HFFc6 (cell line): ENCODE results near the gene POU2AF1. TPM values are rescaled to one million over a fixed set of nuclear protein-coding genes. Genes with fewer than 3 reads are reported as not detected.

Source experiments
- DNase-seq: peaks from one replicate; pipeline ENCODE4 v3.0.0-alpha.2; 2018
- H3K27ac Mint-ChIP-seq: 2 replicates; pipeline ENCODE4 v1.8.0; 2020; ENCODE audit warnings: mild to moderate bottlenecking, mixed read lengths
- H3K27me3 Mint-ChIP-seq: 2 replicates; pipeline ENCODE4 v1.8.0; 2021; ENCODE audit warnings: mild to moderate bottlenecking, moderate library complexity, mixed read lengths; ENCODE audit not compliant: insufficient read depth
- H3K36me3 Mint-ChIP-seq: 2 replicates; pipeline ENCODE4 v1.8.0; 2021; ENCODE audit warnings: low read depth, mixed read lengths
- H3K4me1 Mint-ChIP-seq: 2 replicates; pipeline ENCODE4 v1.8.0; 2020; ENCODE audit warnings: low read depth, mixed read lengths
- H3K4me3 Mint-ChIP-seq: 2 replicates; pipeline ENCODE4 v1.8.0; 2020; ENCODE audit warnings: mild to moderate bottlenecking, moderate library complexity, mixed read lengths
- H3K9me3 Mint-ChIP-seq: 2 replicates; pipeline ENCODE4 v1.8.0; 2020; ENCODE audit warnings: mild to moderate bottlenecking, mixed read lengths
- total RNA-seq, 6 experiments: library from RNA; stranded (reverse); fragmentation: NEBNext Ultra II Directional; extraction: Animal tissue kit (Norgen Biotek cat#: 25700); gene quantifications; 2 replicates in 1 of 6; 3 replicates in 5 of 6; pipeline ENCODE4 v1.2.3, GENCODE V29; 2021
- TF ChIP-seq, protein P1 (sequence below): fragments of 200-600 bp; sonication (generic); IDR thresholded peaks from 2 replicates; pipeline ENCODE4 v1.5.0; 2021; ENCODE audit warnings: antibody characterized with exemption, mild to moderate bottlenecking

Gene POU2AF1
- total RNA-seq, 6 experiments from 2014 or later: not detected

DNA sequence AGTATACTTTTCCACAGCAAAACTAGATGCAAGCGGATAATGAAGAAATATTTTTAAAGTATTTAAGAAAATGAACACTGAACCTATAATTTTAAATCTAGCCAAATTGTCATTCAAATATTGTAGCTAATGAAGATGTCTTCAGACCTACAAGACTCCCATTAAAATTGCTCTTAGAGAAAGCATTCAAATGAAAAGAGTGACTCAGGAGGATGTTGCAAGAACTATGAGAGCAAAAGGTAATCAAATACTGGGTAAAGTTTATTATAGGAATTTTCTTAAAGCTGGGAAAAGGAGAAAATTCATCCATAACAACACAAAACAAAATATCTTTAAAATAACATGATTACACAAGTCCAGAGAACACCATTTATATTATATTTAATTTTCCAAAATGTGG is 5.4 kb upstream of the POU2AF1 start:
- DNase-seq: no peak

DNA sequence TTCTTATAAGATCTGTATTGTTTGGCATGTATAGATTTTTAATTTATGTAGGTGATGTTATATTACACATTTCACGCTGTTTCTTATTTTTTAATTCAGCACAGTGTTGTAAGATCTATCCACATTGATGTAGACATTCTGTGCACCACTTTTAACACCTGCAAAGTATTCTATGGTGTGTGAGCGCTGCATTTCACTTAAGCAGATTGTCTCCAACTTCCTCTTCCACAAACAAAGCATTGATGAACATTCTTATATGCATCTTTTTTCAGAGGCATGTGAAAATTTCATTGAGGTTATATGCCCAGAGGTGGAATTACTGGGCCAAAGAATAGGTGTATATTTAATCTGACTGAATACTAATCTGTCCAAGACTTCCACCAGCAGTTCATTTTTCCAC is 3.4 kb upstream of the POU2AF1 start:
- DNase-seq: no peak
- no peak overlapping the region for H3K4me3 Mint-ChIP-seq
- no peak overlapping the region for H3K27ac Mint-ChIP-seq
- H3K36me3 Mint-ChIP-seq: no peaks in the 10 kb centered on the region
- H3K4me1 Mint-ChIP-seq: no peaks in the 10 kb centered on the region
- no peaks in the 10 kb centered on the region for H3K9me3 Mint-ChIP-seq
- TF ChIP-seq, protein P1, sequence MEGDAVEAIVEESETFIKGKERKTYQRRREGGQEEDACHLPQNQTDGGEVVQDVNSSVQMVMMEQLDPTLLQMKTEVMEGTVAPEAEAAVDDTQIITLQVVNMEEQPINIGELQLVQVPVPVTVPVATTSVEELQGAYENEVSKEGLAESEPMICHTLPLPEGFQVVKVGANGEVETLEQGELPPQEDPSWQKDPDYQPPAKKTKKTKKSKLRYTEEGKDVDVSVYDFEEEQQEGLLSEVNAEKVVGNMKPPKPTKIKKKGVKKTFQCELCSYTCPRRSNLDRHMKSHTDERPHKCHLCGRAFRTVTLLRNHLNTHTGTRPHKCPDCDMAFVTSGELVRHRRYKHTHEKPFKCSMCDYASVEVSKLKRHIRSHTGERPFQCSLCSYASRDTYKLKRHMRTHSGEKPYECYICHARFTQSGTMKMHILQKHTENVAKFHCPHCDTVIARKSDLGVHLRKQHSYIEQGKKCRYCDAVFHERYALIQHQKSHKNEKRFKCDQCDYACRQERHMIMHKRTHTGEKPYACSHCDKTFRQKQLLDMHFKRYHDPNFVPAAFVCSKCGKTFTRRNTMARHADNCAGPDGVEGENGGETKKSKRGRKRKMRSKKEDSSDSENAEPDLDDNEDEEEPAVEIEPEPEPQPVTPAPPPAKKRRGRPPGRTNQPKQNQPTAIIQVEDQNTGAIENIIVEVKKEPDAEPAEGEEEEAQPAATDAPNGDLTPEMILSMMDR: no peak
- H3K27me3 Mint-ChIP-seq: peaks cover 6% of the 10 kb centered on the region; the same call in 1 of the 2 replicates

More for the DNA sequence above, 5.4 kb upstream of the POU2AF1 start:
- H3K4me3 Mint-ChIP-seq: no peak overlapping the region
- no peak overlapping the region for H3K27ac Mint-ChIP-seq
- H3K27me3 Mint-ChIP-seq: peaks cover 3% of the 10 kb centered on the region
- H3K36me3 Mint-ChIP-seq: no peaks in the 10 kb centered on the region
- no peaks in the 10 kb centered on the region for H3K9me3 Mint-ChIP-seq
- TF ChIP-seq, protein P1: no peak
- no peaks in the 10 kb centered on the region for H3K4me1 Mint-ChIP-seq

DNA sequence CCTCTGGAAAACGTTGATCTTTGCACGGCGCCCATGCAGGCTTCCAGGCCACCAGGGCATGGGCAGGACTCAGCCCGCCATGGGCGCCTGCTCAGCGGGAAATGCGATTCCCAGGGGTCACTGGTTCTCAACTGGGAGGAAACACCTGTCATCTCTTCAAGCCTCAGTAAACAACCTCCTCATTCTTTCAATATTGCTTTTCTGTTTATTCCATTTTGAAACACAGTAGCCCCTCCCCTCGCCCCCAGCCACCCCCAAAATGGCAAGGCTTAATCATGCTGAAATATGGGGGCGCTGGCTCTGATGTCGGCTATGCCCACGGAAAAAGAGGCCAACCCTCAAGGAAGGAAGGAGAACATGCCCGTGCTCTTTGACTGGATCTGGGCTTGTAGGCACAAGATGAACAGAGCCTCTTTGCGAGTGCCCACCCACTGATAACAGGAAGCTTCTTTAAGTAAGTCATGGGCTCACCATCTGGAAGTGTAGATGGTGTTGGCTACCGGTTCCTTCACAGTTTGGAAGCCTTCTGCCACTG is 594 bp upstream of the POU2AF1 start:
- Mint-ChIP-seq H3K4me3 (no peak overlapping the region), H3K27ac (no peak overlapping the region), H3K36me3 (no peaks in the 10 kb centered on the region), H3K9me3 (no peaks in the 10 kb centered on the region), H3K4me1 (no peaks in the 10 kb centered on the region), H3K27me3 (peaks cover 8% of the 10 kb centered on the region; the same call in 1 of the 2 replicates)
- DNase-seq: no peak
- TF ChIP-seq, protein P1: no peak

DNA sequence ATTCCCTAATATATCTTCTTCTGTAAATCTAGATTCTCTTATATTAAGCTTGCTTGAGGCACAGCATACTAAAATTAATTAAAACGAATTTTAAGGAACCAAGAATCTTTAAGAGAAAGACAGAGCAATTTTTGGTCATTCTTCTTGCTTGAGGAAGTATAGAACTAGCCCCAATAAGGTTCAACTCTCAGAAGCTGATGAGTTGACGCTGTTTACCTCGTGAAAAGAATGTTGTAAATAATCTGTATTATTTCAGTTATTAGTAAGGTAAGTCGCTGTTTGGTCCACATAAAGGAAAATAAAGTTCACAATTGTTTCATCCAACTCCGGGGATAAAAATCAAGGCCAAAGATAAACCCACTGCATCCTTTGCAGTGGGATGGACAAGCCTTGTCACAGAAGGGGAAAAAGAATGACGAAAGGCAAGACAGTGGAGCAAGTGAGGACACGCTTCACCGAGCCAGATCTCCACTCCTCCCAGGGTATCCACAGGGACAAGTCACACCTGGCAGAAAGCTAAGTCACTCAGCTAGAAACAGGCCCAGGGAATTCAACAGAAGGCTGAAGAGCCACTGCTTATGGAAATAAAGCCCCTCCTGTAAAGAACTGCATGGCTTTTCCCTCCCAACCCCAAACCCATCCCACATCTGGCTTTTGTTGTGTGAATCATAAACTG is 752 bp downstream of the POU2AF1 start:
- TF ChIP-seq, protein P1: no peak
- Mint-ChIP-seq H3K4me1 (no peaks in the 10 kb centered on the region), H3K9me3 (no peaks in the 10 kb centered on the region), H3K27me3 (peaks cover 8% of the 10 kb centered on the region; the same call in 1 of the 2 replicates), H3K27ac (no peak overlapping the region), H3K4me3 (no peak overlapping the region), H3K36me3 (no peaks in the 10 kb centered on the region)
- DNase-seq: no peak

DNA sequence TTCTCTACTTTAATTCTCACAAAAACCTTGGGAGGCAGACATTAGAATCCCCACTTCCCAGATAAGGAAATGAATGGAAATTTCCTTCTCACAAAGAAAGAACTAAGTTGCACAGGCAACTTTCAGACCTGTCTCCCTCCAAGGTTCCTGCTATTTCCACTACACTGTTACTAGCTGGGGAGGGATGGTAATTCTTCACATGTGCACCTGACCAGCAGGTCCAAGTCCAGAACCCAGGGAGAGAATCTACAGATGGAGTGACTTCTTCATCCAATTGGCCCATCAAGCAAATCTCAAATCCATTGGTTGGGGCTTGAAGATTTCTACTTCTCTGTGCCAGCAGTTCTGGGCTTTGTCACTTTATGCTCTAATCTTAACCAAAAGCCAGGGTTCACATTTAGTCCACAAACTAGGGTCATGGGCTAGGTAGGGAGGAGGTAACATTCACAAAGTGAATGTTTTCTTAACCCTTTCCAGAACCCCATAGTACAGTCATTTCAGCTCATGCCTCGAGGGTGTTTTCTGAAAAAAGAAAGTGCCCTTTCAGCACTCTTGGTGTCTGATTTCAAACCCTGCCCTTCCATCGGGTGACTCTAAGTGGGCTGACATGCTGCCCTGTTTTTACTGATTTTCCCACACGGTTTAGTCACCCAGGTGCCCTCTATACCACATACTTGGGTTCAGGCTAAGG is 2.7 kb downstream of the POU2AF1 start:
- no peaks in the 10 kb centered on the region for H3K9me3 Mint-ChIP-seq
- no peak overlapping the region for H3K4me3 Mint-ChIP-seq
- no peak overlapping the region for H3K27ac Mint-ChIP-seq
- TF ChIP-seq, protein P1: no peak
- no peak for DNase-seq
- no peaks in the 10 kb centered on the region for H3K36me3 Mint-ChIP-seq
- H3K4me1 Mint-ChIP-seq: no peaks in the 10 kb centered on the region
- H3K27me3 Mint-ChIP-seq: peaks cover 16% of the 10 kb centered on the region
